Bronchus fibroblast of lung (primary cell): ENCODE results near the gene KRTAP5-10. TPM values are rescaled to one million over a fixed set of nuclear protein-coding genes. Genes with fewer than 3 reads are reported as not detected.

Source experiments
- total RNA-seq: library from RNA; depleted of rRNA; stranded (reverse); fragments of >200 nt; gene quantifications from 2 replicates; pipeline ENCODE4 v1.2.3, GENCODE V29; 2015

The KRTAP5-10 gene
- total RNA-seq: not detected in 2 replicates

GRCh38 chr11:71565263-71565662, at the start of gene KRTAP5-10:
TSS of gene KRTAP5-10 (plus strand) at chr11:71565563. CDS start at chr11:71565588, 25 bp downstream.

GRCh38 chr11:71526796-71527575, 38.4 kb upstream of the KRTAP5-10 start, which contains the start of gene KRTAP5-7:
TSS of gene KRTAP5-7 (plus strand) at chr11:71527267. CDS start at chr11:71527301, 34 bp downstream.

GRCh38 chr11:71537977-71538665, 27.2 kb upstream of the KRTAP5-10 start, which contains the start of gene KRTAP5-8:
TSS of gene KRTAP5-8 (plus strand) at chr11:71538025. CDS start at chr11:71538056, 31 bp downstream.

GRCh38 chr11:71548120-71548519, 17.2 kb upstream of the KRTAP5-10 start, which contains the start of gene KRTAP5-9:
TSS of gene KRTAP5-9 (plus strand) at chr11:71548420. CDS start at chr11:71548658, 238 bp downstream.

GRCh38 chr11:71582309-71582895, 17.0 kb downstream of the KRTAP5-10 start, which contains the start of gene KRTAP5-11:
TSS of gene KRTAP5-11 (minus strand) at chr11:71582875. CDS start at chr11:71582837, 38 bp downstream.

Other genes starting within 250 kb of the KRTAP5-10 start
- 197 and 202 TPM in 2 replicates for gene DHCR7, start 117.2 kb upstream of the KRTAP5-10 start, total RNA-seq
- gene NADSYN1, start 112.4 kb upstream of the KRTAP5-10 start, total RNA-seq: 41.2 and 42.4 TPM in 2 replicates
- not detected in 2 replicates for gene KRTAP5-7, start 38.3 kb upstream of the KRTAP5-10 start, total RNA-seq
- not detected in 2 replicates for gene KRTAP5-8, start 27.5 kb upstream of the KRTAP5-10 start, total RNA-seq
- gene KRTAP5-9, start 17.1 kb upstream of the KRTAP5-10 start, total RNA-seq: not detected in 2 replicates
- gene KRTAP5-11, start 17.3 kb downstream of the KRTAP5-10 start, total RNA-seq: not detected in 2 replicates